Measurements from ENCODE around the gene DYNLL1.

The DYNLL1 gene

GRCh38 chr12:120489018-120489417, 6.9 kb upstream of the DYNLL1 start:
- no peaks in the 10 kb centered on the region for H3K79me2 ChIP-seq (ENCODE audit: control insufficient read depth, low read length)
- H3K36me3 ChIP-seq (ENCODE audit: control insufficient read depth, low read length): peaks cover 10% of the 10 kb centered on the region; the same call in 1 of the 2 replicates
- H4K20me1 ChIP-seq (ENCODE audit: control insufficient read depth, insufficient read depth, low read depth, low read length): no peaks in the 10 kb centered on the region
- peaks cover 7% of the 10 kb centered on the region for H3F3A ChIP-seq (ENCODE audit: control insufficient read depth, insufficient read depth)
- H3K27me3 ChIP-seq (ENCODE audit: control insufficient read depth, low read length): no peaks in the 10 kb centered on the region
- no peak for TF ChIP-seq CTCF (IDR thresholded peaks at IDR 0.05; ENCODE audit: low read depth, low read length, poor library complexity, severe bottlenecking)
- TF ChIP-seq EZH2phosphoT487 (IDR thresholded peaks at IDR 0.05; ENCODE audit: borderline replicate concordance, low read length): no peak
- H3K9me2 ChIP-seq (replicated peaks; ENCODE audit: control insufficient read depth, low read length): no peaks in the 10 kb centered on the region
- H3K9me3 ChIP-seq (ENCODE audit: control insufficient read depth, insufficient read depth, low read length): no peaks in the 10 kb centered on the region
- H3K4me2 ChIP-seq (ENCODE audit: low read length): no peak overlapping the region
- peaks cover 27% of the 10 kb centered on the region for H3K4me1 ChIP-seq (ENCODE audit: control insufficient read depth, low read length)
- no peak overlapping the region for H3K4me3 ChIP-seq (ENCODE audit: low read length)
- H3K27ac ChIP-seq (ENCODE audit: low read depth, low read length): no peak overlapping the region

- H3K4me3 ChIP-seq (ENCODE audit: low read length): no peak overlapping the region
- H3K36me3 ChIP-seq (ENCODE audit: control insufficient read depth, low read length): peaks cover 10% of the 10 kb centered on the region; the same call in 1 of the 2 replicates
- TF ChIP-seq CTCF (IDR thresholded peaks at IDR 0.05; ENCODE audit: low read depth, low read length, poor library complexity, severe bottlenecking) (no peak), EZH2phosphoT487 (IDR thresholded peaks at IDR 0.05; ENCODE audit: borderline replicate concordance, low read length) (no peak)
These were observed 5.6 kb upstream of the DYNLL1 start for GRCh38 chr12:120490325-120490724.

GRCh38 chr12:120490833-120491512, 4.9 kb upstream of the DYNLL1 start:
- H3K36me3 ChIP-seq (ENCODE audit: control insufficient read depth, low read length): peaks cover 10% of the 10 kb centered on the region
- H3K27ac ChIP-seq (ENCODE audit: low read depth, low read length): no peak overlapping the region
- no peaks in the 10 kb centered on the region for H3K9me3 ChIP-seq (ENCODE audit: control insufficient read depth, insufficient read depth, low read length)
- peaks cover 10% of the 10 kb centered on the region for H3K79me2 ChIP-seq (ENCODE audit: control insufficient read depth, low read length)
- H3K27me3 ChIP-seq (ENCODE audit: control insufficient read depth, low read length): no peaks in the 10 kb centered on the region
- H3K4me2 ChIP-seq (ENCODE audit: low read length): no peak overlapping the region
- H4K20me1 ChIP-seq (ENCODE audit: control insufficient read depth, insufficient read depth, low read depth, low read length): no peaks in the 10 kb centered on the region
- H3F3A ChIP-seq (ENCODE audit: control insufficient read depth, insufficient read depth): peaks cover 4% of the 10 kb centered on the region
- no peak overlapping the region for H3K4me3 ChIP-seq (ENCODE audit: low read length)
- H3K9me2 ChIP-seq (replicated peaks; ENCODE audit: control insufficient read depth, low read length): no peaks in the 10 kb centered on the region
- peaks cover 29% of the 10 kb centered on the region for H3K4me1 ChIP-seq (ENCODE audit: control insufficient read depth, low read length)
- no peak for TF ChIP-seq EZH2phosphoT487 (IDR thresholded peaks at IDR 0.05; ENCODE audit: borderline replicate concordance, low read length)

More at GRCh38 chr12:120490325-120490724, 5.6 kb upstream of the DYNLL1 start:
- no peaks in the 10 kb centered on the region for H3K9me2 ChIP-seq (replicated peaks; ENCODE audit: control insufficient read depth, low read length)
- no peak overlapping the region for H3K4me2 ChIP-seq (ENCODE audit: low read length)
- peaks cover 35% of the 10 kb centered on the region for H3K4me1 ChIP-seq (ENCODE audit: control insufficient read depth, low read length)
- no peaks in the 10 kb centered on the region for H3K9me3 ChIP-seq (ENCODE audit: control insufficient read depth, insufficient read depth, low read length)
- H3K27me3 ChIP-seq (ENCODE audit: control insufficient read depth, low read length): no peaks in the 10 kb centered on the region
- H3K27ac ChIP-seq (ENCODE audit: low read depth, low read length): no peak overlapping the region
- H4K20me1 ChIP-seq (ENCODE audit: control insufficient read depth, insufficient read depth, low read depth, low read length): no peaks in the 10 kb centered on the region
- H3K79me2 ChIP-seq (ENCODE audit: control insufficient read depth, low read length): peaks cover 8% of the 10 kb centered on the region
- peaks cover 7% of the 10 kb centered on the region for H3F3A ChIP-seq (ENCODE audit: control insufficient read depth, insufficient read depth)

- peak overlapping the region; percentile 97 for H3K4me3 ChIP-seq (ENCODE audit: low read length)
- H3K4me1 ChIP-seq (ENCODE audit: control insufficient read depth, low read length): peaks cover 20% of the 10 kb centered on the region
- H3F3A ChIP-seq (ENCODE audit: control insufficient read depth, insufficient read depth): peaks cover 34% of the 10 kb centered on the region
- no peak for TF ChIP-seq EZH2phosphoT487 (IDR thresholded peaks at IDR 0.05; ENCODE audit: borderline replicate concordance, low read length)
- TF ChIP-seq CTCF (IDR thresholded peaks at IDR 0.05; ENCODE audit: low read depth, low read length, poor library complexity, severe bottlenecking): no peak
- H3K79me2 ChIP-seq (ENCODE audit: control insufficient read depth, low read length): peaks cover 34% of the 10 kb centered on the region
- H4K20me1 ChIP-seq (ENCODE audit: control insufficient read depth, insufficient read depth, low read depth, low read length): peaks cover 11% of the 10 kb centered on the region
- no peaks in the 10 kb centered on the region for H3K9me2 ChIP-seq (replicated peaks; ENCODE audit: control insufficient read depth, low read length)
- H3K27ac ChIP-seq (ENCODE audit: low read depth, low read length): no peak overlapping the region
- peaks cover 47% of the 10 kb centered on the region for H3K36me3 ChIP-seq (ENCODE audit: control insufficient read depth, low read length)
- no peaks in the 10 kb centered on the region for H3K27me3 ChIP-seq (ENCODE audit: control insufficient read depth, low read length)
- peak overlapping the region; percentile 99 for H3K4me2 ChIP-seq (ENCODE audit: low read length)
- no peaks in the 10 kb centered on the region for H3K9me3 ChIP-seq (ENCODE audit: control insufficient read depth, insufficient read depth, low read length)
These were observed 655 bp upstream of the DYNLL1 start for GRCh38 chr12:120495186-120495730.

Data from DOHH2 (cell line).